Hindlimb muscle (tissue), 1 donor: Measurements from ENCODE around the gene CDH4. TPM values are rescaled to one million over a fixed set of nuclear protein-coding genes. Genes with fewer than 3 reads are reported as not detected.

Experiments
- DNase-seq: peaks from one replicate; pipeline ENCODE4 v3.0.0-alpha.2; 2013
- polyA plus RNA-seq: library from polyadenylated mRNA; unstranded; fragments of 120-200 nt; gene quantifications from one replicate; pipeline ENCODE4 v1.2.1, GENCODE V29; 2013; ENCODE audit not compliant: insufficient read length

Gene CDH4
- polyA plus RNA-seq, 1 donor = 1.0 TPM

DNA sequence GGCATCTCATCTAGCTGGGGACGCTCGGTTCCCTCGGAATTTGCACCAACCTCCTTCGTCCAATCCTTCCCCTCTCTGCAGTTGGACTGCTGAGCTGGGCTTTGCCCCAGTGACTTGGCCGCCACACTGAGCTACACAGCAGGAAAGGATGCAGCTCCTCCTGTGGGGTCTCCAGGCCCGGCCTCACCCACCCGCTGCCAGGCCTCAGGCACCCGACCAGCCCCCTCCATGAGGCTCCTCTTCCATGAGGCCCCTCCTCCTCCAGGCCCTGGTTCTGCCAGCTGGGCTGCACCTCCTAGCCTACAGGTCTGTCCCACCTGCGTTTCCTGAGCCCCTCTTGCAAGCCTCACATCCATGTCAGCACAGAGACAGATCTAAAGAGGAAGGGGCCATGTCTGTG lies 443.7 kb downstream of the CDH4 start:
- DNase-seq = no peak

DNA sequence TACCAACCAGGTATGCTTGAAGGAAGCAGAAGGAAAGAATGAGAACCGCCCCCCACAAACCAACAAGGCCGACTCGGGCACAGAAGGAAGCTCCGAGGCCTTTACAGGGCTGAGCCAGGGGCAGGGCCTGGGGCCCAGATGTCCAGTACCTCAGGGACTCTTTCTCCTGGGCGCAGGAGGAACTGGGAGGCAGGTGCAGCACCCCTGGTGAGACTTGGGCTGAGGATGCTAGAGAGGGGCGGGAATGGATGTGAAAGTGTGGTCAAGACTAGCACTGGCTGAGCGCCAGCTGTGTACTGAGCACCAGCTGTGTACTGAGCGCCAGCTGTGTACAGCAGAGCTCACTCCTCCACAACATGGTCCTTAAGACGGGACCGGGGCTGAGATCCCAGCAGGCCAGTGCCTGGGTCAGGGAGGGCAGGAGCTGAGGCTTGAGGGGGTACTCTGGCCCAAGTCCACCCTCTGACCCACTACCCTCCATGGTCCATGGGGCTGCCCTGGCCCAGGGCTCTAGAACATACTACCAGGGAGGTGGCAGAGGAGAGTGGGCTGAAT lies 444.2 kb downstream of the CDH4 start:
- DNase-seq = no peak

DNA sequence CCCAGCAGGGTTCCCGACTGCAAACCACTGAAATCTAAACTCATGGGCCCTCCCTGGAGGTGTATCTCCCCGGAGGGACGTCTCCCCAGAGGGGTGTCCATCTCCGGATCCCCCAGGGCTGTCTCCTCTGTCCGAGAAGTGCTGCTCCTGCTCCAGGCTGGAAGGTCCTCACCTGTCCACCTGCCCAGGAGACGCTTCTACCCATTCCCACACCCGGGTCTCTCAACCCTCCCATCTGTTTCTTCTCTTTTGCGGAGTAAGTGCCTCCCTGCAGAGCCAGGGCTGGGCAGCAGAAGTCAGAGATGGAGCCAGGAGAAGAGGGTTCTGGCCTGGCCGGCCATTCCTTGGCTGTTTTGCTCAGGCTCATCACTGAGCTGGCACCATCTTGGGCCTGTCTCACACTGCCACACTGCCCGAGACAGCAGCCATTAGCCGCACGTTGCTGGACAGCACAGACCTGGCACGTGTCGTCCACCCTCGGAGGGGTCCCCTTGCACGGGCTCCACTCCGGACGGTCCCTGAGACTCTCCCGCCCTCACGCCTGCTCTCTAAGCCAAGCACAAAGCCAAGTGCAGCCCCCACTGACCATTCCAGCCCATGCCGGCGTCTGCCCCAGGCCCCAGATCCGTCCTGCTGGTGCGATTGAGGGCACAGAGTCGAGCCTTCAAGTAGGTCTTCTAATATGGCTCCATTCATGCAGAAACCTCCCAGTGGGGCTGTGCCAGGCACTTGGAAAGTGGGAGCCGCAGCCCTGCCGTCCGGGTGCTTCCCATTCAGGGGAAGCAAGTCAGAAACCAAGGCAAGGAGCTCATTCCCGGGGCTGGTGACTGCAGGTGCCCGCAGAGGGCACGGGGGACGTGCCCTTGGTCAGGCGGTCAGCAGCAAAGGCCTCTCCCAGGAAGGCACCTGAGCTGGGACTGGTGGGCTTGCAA lies 445.9 kb downstream of the CDH4 start:
- DNase-seq = no peak

DNA sequence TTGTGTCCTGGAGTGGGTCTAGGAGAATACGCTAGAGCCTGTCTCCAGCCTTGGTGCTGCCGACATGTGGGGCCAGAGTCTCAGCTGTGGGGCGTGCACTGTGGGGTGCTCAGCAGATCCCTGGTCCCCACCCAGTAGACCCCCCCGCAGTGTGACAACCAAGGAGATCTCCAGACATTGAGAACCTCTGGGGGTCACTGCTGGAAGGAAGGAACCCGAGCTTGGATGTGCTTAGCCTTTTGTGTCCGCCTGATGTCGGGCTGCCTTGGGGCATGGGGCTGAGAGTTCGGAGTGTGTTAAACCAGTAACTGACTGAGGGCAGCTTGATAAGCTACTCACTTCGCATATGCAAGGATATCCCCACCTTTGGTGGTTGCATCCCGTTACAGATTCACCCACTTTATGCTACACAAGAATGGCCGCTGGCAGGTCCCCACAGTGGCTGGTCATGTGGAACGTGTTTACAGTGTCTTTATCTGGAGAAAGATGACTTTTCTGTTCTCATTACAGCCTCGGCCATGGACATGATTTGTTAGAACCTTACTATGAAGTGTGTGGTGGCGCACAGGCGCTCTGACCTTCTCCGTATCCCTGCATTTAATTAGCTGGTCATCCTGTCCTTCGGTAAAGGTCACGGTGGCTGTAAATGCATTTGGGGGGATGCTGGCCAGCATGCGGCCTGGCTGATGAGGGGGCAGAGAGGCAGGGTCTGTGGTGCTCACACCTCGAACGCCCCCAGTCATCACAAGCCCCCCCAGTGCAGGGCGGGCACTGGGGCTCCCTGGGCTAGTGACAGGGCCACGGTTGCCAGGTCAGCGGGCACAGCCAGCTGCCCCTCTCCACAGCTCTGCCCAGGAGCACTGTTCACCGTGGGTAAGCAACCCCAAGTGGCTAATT lies 446.8 kb downstream of the CDH4 start:
- DNase-seq = no peak

DNA sequence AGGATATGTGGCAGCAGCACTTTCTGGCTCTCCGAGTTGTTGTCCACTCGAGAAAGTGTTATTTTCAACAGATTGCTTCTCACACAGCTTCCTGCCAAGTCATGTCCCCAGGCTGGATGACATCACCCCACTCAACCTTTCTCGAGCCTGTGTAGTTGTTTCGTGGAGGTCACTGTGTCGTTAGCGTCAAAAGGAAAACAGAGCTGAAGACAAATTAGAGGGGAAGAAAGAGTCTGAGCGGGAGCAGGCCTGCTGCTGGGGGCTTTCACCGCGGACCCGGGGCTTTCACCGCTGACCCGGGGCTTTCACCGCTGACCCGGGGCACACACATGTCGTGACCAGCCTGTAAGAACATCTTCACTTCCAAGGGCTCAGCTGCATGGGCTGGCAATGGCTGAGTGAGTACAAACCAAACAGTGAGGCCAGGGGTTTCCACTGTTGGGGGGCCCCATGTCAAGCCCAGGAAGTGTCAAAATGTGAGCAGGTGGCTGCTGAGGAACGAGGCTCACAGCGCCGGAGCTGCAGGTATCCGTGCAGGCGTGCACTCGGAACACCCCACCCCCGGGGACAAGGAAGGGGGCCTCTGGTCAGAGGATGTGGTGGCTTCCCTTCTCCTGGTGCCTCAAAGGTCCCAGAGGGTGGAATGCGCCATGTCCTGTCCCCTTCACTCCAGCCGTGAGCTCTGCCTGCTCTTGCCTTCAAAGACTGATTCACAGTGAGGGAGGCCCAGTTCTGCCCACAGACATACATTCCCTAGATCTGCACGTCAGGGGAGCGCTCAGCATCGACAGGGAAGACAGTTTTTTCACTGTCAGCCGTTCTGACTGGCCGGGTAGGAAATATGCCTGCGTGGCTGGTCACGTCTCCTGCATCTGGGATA lies 447.7 kb downstream of the CDH4 start:
- peak; percentile 23 for DNase-seq

DNA sequence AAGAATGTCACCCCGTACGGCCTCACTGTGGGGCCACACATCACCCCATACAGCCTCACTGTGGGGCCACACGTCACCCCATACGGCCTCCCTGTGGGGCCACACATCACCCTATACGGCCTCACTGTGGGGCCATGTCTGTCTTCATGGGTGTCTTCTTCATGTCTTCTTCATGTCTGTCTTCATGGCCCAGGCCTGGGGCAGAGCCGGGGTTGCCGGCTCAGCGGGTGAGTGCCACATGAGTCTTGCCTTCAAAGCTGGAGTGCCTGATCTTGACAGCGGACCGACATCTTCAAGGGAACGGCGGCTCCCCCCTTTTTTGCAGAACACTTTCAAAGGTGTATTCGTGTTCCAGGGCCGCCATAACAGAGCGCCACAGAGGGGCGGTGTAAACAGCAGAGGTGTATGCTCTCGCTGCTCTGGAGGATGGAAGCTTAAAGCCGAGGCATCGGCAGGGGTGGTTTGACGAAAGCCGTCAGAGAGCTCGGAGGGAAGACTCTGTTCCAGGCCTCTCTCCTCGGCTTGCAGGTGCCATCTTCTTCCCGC lies 448.6 kb downstream of the CDH4 start:
- no peak for DNase-seq

DNA sequence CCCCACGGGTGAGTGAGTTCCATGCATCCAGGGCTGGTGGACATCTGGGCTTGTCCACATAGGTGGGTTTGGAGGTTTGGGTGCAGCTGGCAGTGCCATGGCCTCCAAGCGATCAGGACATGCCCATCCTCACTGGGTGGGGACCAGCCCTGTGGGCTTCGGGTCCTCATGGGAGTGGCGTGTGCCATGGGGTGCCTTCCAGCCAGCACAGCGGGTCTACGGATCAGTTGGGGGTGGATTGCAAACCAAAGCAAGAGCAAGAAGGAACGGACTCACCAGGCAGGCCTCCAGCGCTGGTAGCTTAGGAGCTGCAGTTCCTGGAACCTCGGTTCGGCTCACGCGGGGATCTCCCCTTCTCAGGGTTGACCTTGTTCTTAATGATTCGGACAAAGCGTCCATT lies 449.3 kb downstream of the CDH4 start:
- no peak for DNase-seq

DNA sequence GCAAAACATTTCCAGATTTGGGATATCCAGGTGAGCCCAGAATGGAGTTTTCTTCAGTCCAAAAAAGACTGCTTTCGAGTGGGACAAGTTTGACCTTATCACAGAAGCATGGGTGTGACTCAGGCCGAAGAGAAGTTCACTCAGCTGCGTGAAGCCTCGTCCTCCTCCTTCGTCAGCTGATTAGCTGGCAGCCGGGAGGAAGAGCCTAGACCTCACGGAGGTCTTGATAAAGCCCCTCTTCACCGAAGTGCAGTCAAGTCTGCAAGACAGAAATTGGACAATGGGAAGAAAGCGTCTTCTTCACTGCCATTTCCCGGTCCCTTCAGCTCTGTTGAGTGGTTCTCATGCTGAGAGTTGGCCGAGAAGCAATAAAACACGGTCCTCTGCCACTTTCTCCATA lies 449.7 kb downstream of the CDH4 start:
- no peak for DNase-seq

DNA sequence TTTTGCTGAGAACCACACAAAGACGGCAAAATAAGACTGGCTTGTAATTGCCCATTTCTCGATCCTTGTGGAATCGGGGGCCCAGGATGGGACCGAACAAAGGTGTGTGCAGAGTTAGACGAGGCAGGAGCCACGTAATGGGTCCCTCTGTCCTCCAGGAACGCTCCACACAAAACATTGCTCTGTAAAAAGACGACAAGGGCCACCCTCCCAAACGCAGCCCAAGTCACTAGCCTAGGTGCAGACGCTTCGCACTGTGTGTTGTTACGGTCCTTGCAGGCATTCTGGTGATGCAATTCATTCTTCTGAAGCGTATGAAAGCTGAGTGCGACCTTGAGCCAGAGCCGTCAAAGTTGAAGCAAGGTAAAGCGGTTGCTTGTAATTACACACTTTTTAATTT lies 450.2 kb downstream of the CDH4 start:
- DNase-seq = no peak

DNA sequence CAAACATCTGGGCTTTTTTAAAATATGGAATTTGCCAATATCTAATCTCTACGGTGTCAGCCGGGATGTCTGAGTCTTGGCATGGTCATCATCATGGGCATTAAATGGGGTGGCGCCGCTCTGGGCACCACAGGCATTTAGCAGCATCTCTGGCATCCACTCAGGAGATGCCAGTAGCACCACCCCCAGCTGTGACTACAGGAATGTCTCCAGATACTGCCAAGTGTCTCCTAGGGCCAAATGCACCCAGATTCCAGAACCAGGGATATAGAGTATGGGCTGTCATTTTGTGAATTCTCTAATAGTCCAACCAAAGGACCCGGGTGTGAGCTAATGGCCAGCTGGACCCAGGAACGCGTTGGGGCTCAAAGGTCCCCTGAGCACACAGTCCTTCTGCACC lies 452.6 kb downstream of the CDH4 start:
- DNase-seq = no peak

DNA sequence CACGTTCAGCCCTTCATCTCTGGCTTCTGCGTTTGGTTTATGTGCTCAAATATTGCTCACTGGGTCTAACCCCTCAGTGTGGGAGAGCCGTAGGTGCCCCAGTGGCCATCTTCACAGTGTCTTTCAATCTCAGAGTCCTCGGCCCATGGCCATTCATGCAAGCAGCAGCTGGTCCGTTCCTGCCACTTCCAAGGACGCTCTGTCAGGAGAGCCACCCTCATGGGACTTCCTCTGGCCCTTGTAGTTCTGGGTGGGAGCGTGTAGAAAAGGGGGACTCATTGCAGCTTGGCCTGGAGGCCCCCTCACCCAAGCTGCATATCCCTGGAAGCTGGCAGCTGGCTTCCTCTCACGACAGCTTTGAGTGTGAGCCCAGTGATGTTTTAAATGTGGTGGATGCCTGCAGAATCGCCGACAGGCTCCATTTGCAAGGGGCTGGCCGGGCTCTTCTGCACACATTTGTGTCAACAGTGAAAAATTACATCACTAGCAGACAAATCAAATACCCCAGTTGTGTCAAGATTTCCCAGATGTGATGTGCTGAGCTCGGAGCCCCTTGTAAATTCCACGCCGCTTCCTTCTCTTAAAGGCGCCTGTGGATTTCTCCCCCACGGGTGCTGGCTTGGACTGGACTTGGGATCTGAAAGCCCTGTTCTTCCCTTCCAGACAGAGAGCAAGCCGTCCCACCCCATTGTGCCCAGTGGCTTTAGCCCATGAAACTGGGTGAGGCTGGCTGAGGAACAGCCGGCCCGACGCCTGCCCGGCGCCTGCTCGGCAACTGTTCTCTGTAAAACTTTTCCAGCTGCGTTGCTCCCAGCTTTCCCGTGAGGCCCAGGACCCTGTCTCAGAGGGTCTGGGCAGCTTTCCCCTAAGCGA lies 453.6 kb downstream of the CDH4 start:
- no peak for DNase-seq

DNA sequence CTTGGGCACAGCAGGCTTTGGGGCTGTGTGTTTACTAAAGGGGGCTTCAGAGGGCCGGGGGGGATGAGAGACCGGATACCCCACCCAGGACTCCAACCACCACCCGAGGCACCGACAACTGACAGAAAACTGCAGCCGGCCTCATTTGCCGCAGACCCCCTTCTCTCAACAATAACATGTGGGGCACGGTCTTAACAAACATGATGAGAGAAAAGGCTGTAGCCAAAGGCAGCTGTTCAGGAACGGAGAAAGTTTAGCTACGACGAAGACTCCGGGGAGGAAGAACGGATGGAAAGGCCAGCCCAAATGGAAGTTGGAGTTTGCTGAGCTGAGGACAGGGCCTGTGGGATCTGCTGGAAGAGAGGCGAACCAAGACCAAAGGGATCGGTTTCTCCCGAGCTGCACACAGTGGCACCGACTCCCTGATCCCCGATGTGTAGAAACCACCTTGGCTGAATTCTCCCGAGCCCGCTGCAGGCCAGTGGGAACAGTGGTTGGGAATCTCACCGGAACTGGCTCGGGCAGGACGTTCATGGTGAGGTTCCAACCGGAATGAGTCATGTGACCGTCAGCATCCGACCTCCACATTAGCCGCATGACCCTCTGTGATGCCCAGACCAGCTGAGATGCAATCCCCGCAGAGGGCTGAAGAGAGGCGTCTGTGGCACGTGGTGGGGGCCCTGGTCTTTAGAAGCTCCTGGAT lies 454.3 kb downstream of the CDH4 start:
- no peak for DNase-seq

DNA sequence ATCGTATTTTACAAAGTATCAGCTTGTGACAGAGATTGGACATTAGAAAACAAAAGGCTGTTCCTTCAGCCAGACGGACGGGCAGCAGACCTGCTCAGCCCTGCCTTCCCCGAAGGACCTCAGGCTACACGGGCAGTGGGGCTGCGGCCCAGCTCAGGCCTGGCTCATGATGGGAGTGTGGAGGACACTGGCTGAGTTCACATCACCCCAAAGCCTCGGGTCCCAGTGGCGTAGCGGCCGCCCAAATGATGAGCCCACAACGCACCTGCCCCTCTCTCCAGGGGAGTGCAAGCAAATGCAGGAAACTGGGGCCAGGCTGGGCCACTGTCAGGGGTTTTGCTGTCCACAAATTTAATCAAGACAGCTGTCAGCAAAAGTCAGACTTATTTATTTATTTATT lies 456.8 kb downstream of the CDH4 start:
- no peak for DNase-seq

DNA sequence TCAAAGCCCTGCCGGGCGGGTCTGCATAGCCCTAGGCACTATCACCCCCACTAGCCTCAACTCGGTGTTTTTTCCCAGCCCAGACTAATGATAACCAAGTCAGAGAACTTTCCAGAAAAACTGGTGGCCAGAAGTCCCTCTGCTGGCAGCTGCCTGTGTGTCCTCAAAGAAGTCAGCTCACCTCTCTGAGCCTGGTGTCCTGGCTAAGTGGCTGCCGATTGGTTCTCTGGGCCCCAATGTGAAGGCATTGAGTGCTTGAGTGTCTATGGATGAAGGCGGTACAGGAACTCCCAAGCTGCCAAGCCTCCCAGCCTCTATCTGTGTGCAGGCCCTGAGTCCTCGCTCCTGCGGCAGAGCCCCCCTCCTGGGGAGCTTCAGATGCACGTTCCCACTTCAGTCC lies 458.0 kb downstream of the CDH4 start:
- no peak for DNase-seq

DNA sequence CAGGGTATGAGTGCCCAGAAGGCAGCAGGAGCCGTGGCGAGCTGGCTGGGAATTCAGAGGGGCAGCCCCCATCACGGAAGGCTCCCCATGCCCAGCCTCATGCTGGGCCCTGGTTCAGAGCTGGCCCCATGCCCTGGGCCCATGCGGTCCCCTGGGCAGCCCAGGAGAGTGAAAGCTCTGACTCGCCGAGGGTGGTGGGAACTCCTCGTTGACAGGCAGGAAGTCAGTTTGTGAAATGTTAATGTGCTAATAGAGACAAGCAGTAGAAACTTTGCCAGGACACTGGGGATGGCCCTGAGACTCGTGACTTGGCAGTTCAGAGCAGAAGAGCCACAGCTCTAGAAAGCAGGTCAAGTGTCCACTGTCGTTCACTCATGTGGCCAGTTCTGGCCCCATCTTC lies 460.6 kb downstream of the CDH4 start:
- no peak for DNase-seq

DNA sequence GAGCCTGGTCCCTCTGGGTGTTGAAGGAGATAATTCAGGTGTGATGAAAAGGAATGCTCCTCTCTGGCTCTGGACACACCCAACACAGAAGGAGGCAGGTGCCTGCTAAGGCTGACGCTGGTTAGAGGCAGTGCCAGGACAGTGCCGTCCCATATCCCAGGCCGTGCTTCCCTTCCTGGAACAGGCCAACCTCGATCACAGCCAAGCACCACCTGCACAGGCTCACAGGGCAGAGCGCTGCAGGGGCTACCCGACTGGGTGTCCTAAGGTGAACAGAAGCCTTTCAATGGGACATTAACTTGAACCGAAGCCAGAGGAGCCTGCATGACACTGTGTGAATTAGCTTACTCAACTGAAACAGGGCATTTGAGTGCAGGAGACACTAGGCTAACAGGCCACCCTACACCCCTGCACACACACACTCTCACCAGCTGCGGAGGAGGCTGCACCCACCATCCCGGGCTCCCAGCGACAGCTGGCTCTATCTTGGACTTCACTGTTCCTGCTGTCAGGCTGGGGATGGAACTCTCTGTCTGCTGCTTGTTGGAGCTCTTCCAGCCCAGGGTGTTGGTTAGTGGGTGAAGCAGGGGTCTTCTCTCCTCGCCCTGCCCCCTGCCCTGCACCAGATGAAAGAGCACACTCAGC lies 466.4 kb downstream of the CDH4 start:
- no peak for DNase-seq

DNA sequence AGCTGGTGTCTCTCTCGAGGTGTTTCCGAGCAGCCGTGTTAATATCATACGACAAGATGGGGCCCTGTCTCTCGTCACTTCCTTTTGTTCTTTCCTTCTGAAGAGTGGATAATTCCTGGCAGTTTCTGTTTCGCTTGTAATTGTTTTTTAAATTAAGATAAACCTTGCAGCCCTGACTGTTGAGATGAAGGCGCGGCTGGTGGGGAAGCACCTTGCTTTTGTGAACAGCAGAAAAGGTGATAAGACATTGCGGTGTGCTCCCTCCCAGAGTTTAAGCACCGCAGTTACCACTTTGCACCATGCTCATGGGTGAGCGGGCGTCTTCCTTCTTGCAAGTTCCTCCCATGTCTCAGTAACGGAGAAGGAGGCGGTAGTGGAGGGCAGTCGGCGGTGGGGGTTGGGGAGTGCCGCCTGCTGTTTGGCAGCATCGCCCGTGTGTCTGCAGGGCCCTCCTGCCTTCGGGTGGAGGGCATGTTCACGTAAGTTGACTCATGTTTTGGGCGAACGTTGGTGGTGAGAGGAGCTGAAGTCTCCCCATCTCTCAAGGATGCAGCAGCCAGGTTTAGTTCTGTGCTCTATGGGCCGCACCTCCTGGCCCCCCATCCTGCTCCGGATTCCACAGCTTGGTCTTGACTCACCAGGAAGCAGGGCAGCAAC lies 467.8 kb downstream of the CDH4 start:
- DNase-seq = no peak

DNA sequence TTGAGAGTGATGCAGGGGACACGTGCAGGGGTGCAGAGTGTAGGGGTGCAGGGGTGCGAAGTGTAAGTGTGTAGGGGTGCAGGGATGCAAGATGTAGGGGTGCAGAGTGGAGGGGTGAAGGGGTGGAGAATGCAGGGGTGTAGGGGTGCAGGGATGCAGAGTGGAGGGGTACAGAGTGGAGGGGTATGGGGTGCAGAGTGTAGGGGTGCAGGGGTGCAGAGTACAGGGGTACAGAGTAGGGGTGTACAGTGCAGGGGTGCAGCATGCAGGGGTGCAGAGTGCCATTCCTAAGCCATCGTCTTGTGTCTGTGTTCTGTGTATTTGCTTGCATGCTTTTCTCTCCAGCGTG lies 468.3 kb downstream of the CDH4 start:
- no peak for DNase-seq

DNA sequence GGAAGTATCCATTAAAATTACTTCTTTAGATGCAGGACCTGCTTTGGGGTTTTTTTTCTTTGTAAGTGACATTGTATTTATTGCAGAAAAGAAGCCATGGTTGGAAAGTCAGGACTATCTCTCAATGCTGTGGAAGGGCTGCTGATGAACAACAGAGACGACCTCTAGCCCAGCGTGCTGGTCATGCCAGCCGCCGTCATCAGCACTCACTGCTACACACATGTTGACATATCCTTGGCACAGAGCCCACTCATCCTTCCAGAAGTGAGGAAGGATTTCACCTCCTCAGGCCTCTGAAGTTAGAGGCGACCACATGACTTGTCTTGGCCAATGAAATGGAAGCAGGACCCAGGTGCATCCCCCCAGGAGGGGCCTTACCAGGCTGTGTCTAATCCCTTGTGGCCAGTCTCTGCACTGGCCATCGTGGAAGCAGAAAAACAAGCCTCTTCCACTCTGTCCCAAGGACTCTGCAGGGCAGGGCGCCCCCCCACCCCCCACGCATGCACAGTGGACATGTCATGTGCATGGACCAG lies 470.2 kb downstream of the CDH4 start:
- no peak for DNase-seq
